ENCODE results near the gene PDE8B. TPM values are rescaled to one million over a fixed set of nuclear protein-coding genes. Genes with fewer than 3 reads are reported as not detected.

Gene PDE8B
- total and polyA plus RNA-seq, 4 donors, result 0.19 to 0.82 (median 0.49) TPM

DNA sequence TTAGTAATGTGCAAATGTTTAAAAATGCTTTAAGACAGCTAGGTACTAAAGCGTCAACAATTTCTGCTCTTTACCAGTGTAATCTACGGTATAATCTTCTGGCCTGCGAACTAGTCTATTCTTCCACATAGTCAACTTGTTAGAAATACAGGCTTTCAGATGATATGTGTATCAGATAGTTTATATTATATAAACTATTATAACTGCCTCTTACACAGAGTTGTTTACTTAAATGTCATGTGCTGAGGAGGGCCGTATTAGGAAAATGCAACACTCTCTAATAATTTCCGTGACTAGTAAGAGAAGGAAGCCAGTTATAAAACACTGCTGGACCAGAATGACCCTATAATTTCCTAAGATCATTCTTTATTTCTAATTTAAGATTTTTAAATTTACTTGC, 218.0 kb downstream of the PDE8B start:
- H3K4me1 ChIP-seq (ENCODE audit: control insufficient read depth in 4 of 4, insufficient read depth in 4 of 4, low read length in 3 of 4), result peaks cover 2 to 10% (median 9%) of the 10 kb centered on the region in 4 donors
- no peaks in the 10 kb centered on the region for H3K27me3 ChIP-seq (ENCODE audit: control insufficient read depth in 4 of 4, insufficient read depth in 4 of 4, low read length in 3 of 4)
- H3K27ac ChIP-seq (ENCODE audit: low read depth in 1 of 2, low read length in 2 of 2), result no peak overlapping the region
- WGBS, result 90% methylated on average over 5 of the region's 5 CpGs
- no peak overlapping the region for H3K4me3 ChIP-seq (ENCODE audit: low read depth in 1 of 3, low read length in 3 of 3)
- H3K36me3 ChIP-seq (ENCODE audit: control insufficient read depth in 4 of 4, insufficient read depth in 3 of 4, low read depth in 1 of 4, low read length in 3 of 4), result peaks cover 0 to 13% (median 6%) of the 10 kb centered on the region in 4 donors
- H3K9ac ChIP-seq (ENCODE audit: low read depth in 1 of 2, low read length in 2 of 2), result no peak overlapping the region
- no peaks in the 10 kb centered on the region for H3K9me3 ChIP-seq (ENCODE audit: control insufficient read depth in 4 of 4, low read length in 3 of 4)
- no peak for DNase-seq (ENCODE audit: low spot score)
- TF ChIP-seq HNF4G (IDR thresholded peaks at IDR 0.05), result no peak
- TF ChIP-seq JUND (IDR thresholded peaks at IDR 0.05), result no peak
- no peak for TF ChIP-seq FOXA1 (IDR thresholded peaks at IDR 0.05)
- TF ChIP-seq, protein P1, sequence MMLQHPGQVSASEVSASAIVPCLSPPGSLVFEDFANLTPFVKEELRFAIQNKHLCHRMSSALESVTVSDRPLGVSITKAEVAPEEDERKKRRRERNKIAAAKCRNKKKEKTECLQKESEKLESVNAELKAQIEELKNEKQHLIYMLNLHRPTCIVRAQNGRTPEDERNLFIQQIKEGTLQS (IDR thresholded peaks at IDR 0.05), result no peak
- TF ChIP-seq FOXA2 (IDR thresholded peaks at IDR 0.05), result no peak
- TF ChIP-seq RAD21 (IDR thresholded peaks at IDR 0.05), result no peak
- TF ChIP-seq GABPA (IDR thresholded peaks at IDR 0.05 in 1 of 2, conservative IDR thresholded peaks at IDR 0.05 in 1 of 2), result no peak
- no peak for TF ChIP-seq EGR1 (IDR thresholded peaks at IDR 0.05; ENCODE audit: low read depth in 2 of 2)
- TF ChIP-seq HNF4A (conservative IDR thresholded peaks at IDR 0.05), result no peak
- TF ChIP-seq TAF1 (conservative IDR thresholded peaks at IDR 0.05), result no peak
- TF ChIP-seq YY1 (IDR thresholded peaks at IDR 0.05), result no peak
- TF ChIP-seq SP1 (IDR thresholded peaks at IDR 0.05), result no peak
- TF ChIP-seq, protein P2, sequence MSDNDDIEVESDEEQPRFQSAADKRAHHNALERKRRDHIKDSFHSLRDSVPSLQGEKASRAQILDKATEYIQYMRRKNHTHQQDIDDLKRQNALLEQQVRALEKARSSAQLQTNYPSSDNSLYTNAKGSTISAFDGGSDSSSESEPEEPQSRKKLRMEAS (IDR thresholded peaks at IDR 0.05), result no peak
- TF ChIP-seq, protein P3, sequence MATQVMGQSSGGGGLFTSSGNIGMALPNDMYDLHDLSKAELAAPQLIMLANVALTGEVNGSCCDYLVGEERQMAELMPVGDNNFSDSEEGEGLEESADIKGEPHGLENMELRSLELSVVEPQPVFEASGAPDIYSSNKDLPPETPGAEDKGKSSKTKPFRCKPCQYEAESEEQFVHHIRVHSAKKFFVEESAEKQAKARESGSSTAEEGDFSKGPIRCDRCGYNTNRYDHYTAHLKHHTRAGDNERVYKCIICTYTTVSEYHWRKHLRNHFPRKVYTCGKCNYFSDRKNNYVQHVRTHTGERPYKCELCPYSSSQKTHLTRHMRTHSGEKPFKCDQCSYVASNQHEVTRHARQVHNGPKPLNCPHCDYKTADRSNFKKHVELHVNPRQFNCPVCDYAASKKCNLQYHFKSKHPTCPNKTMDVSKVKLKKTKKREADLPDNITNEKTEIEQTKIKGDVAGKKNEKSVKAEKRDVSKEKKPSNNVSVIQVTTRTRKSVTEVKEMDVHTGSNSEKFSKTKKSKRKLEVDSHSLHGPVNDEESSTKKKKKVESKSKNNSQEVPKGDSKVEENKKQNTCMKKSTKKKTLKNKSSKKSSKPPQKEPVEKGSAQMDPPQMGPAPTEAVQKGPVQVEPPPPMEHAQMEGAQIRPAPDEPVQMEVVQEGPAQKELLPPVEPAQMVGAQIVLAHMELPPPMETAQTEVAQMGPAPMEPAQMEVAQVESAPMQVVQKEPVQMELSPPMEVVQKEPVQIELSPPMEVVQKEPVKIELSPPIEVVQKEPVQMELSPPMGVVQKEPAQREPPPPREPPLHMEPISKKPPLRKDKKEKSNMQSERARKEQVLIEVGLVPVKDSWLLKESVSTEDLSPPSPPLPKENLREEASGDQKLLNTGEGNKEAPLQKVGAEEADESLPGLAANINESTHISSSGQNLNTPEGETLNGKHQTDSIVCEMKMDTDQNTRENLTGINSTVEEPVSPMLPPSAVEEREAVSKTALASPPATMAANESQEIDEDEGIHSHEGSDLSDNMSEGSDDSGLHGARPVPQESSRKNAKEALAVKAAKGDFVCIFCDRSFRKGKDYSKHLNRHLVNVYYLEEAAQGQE (IDR thresholded peaks at IDR 0.05), result no peak
- no peak for TF ChIP-seq RXRA (IDR thresholded peaks at IDR 0.05)
- TF ChIP-seq, protein P4, sequence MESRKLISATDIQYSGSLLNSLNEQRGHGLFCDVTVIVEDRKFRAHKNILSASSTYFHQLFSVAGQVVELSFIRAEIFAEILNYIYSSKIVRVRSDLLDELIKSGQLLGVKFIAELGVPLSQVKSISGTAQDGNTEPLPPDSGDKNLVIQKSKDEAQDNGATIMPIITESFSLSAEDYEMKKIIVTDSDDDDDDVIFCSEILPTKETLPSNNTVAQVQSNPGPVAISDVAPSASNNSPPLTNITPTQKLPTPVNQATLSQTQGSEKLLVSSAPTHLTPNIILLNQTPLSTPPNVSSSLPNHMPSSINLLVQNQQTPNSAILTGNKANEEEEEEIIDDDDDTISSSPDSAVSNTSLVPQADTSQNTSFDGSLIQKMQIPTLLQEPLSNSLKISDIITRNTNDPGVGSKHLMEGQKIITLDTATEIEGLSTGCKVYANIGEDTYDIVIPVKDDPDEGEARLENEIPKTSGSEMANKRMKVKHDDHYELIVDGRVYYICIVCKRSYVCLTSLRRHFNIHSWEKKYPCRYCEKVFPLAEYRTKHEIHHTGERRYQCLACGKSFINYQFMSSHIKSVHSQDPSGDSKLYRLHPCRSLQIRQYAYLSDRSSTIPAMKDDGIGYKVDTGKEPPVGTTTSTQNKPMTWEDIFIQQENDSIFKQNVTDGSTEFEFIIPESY (IDR thresholded peaks at IDR 0.05), result no peak
- TF ChIP-seq, protein P5, sequence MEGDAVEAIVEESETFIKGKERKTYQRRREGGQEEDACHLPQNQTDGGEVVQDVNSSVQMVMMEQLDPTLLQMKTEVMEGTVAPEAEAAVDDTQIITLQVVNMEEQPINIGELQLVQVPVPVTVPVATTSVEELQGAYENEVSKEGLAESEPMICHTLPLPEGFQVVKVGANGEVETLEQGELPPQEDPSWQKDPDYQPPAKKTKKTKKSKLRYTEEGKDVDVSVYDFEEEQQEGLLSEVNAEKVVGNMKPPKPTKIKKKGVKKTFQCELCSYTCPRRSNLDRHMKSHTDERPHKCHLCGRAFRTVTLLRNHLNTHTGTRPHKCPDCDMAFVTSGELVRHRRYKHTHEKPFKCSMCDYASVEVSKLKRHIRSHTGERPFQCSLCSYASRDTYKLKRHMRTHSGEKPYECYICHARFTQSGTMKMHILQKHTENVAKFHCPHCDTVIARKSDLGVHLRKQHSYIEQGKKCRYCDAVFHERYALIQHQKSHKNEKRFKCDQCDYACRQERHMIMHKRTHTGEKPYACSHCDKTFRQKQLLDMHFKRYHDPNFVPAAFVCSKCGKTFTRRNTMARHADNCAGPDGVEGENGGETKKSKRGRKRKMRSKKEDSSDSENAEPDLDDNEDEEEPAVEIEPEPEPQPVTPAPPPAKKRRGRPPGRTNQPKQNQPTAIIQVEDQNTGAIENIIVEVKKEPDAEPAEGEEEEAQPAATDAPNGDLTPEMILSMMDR (IDR thresholded peaks at IDR 0.05; ENCODE audit: low read depth, low read length, missing input control), result no peak
- no peak for TF ChIP-seq NR2F2 (IDR thresholded peaks at IDR 0.05)
